PC-9 (cell line): ENCODE data around the gene AGAP1. TPM values are rescaled to one million over a fixed set of nuclear protein-coding genes. Genes with fewer than 3 reads are reported as not detected.

Experiments
- BruUV-seq: library from RNA; stranded (reverse); fragments of 400-500 nt; replicated peaks from 2 replicates; lab custom pipeline; 2021; lab: Mats Ljungman, UMichigan
- CTCF ChIA-PET: fragments of 300-600 bp; sonication (Branson Sonifier 250); formaldehyde crosslinking; loops from one replicate; lab custom pipeline; 2022; ENCODE audit warnings: antibody characterized with exemption; lab: Charles Lee
- POLR2A ChIA-PET: fragments of 300-600 bp; sonication (Branson Sonifier 250); formaldehyde crosslinking; loops from one replicate; lab custom pipeline; 2022; ENCODE audit warnings: antibody characterized with exemption; ENCODE audit not compliant: unreplicated experiment; lab: Charles Lee
- DNase-seq, 2 experiments: peaks; one replicate each; pipeline versions ENCODE4 v3.0.0 to v3.0.0-alpha.2; 2015 to 2022; ENCODE audit warnings: mixed read lengths in 1 of 2
- H2AFZ ChIP-seq: fragments of 200-600 bp; sonication (generic); 2 replicates; pipeline ENCODE4 v1.8.1; 2017; ENCODE audit warnings: antibody characterized with exemption
- H3F3A ChIP-seq: fragments of 200-600 bp; sonication (generic); 2 replicates; pipeline ENCODE4 v1.8.1; 2017; ENCODE audit warnings: antibody characterized with exemption, mild to moderate bottlenecking, low read depth; ENCODE audit not compliant: insufficient read depth
- H3K27ac ChIP-seq: fragments of 200-600 bp; sonication (generic); 2 replicates; pipeline ENCODE4 v1.6.1; 2016; ENCODE audit warnings: mixed run types
- H3K27me3 ChIP-seq: fragments of 200-600 bp; sonication (generic); 2 replicates; pipeline ENCODE4 v1.6.1; 2016; ENCODE audit warnings: low read depth, mixed run types; ENCODE audit not compliant: insufficient read depth
- H3K36me3 ChIP-seq: fragments of 200-600 bp; sonication (generic); 2 replicates; pipeline ENCODE4 v1.6.1; 2016; ENCODE audit warnings: low read depth, mixed run types
- H3K4me1 ChIP-seq: fragments of 200-600 bp; sonication (generic); replicated peaks from 2 replicates; pipeline ENCODE4 v1.6.1; 2016; ENCODE audit warnings: mixed run types; ENCODE audit not compliant: insufficient read depth
- H3K4me2 ChIP-seq: fragments of 200-600 bp; sonication (generic); 2 replicates; pipeline ENCODE4 v1.6.1; 2017; ENCODE audit warnings: mixed run types
- H3K4me3 ChIP-seq: fragments of 200-600 bp; sonication (generic); 2 replicates; pipeline ENCODE4 v1.6.1; 2016; ENCODE audit warnings: mixed run types
- H3K79me2 ChIP-seq: fragments of 200-600 bp; sonication (generic); 2 replicates; pipeline ENCODE4 v1.6.1; 2017; ENCODE audit warnings: low read depth, mixed run types
- H3K9me2 ChIP-seq: fragments of 200-600 bp; sonication (generic); 2 replicates; pipeline ENCODE4 v1.8.1; 2017; ENCODE audit warnings: mild to moderate bottlenecking; ENCODE audit not compliant: insufficient read depth
- H3K9me3 ChIP-seq: fragments of 200-600 bp; sonication (generic); 2 replicates; pipeline ENCODE4 v1.8.1; 2016; ENCODE audit warnings: low read depth; ENCODE audit not compliant: insufficient read depth
- H4K20me1 ChIP-seq: fragments of 200-600 bp; sonication (generic); 2 replicates; pipeline ENCODE4 v1.8.1; 2017; ENCODE audit not compliant: insufficient read depth
- CTCF ChIP-seq: fragments of 200-600 bp; sonication (generic); conservative IDR thresholded peaks from 2 replicates; pipeline ENCODE4 v1.6.1; 2017; ENCODE audit warnings: mixed run types, antibody characterized with exemption, mild to moderate bottlenecking, moderate library complexity
- EZH2 ChIP-seq: fragments of 200-600 bp; sonication (generic); IDR thresholded peaks from 2 replicates; pipeline ENCODE4 v1.8.0; 2017; ENCODE audit warnings: antibody characterized with exemption, low read depth
- intact Hi-C: fragments of 100-400 bp; cut with micrococcal nuclease; formaldehyde crosslinking; loops from one replicate; pipeline ENCODE4 v1.10.0; 2022; ENCODE audit not compliant: unreplicated experiment
- total RNA-seq: library from RNA; stranded (reverse); gene quantifications from 2 replicates; pipeline ENCODE4 v1.2.3, GENCODE V29; 2021

AGAP1 gene
- total RNA-seq, 1 experiment from 2014 or later = 91.4 TPM

- peaks cover 45% of the 10 kb centered on the region for H3K4me1 ChIP-seq
- no peak for TF ChIP-seq EZH2
- TF ChIP-seq CTCF = no peak
- no peak overlapping the region for H2AFZ ChIP-seq
- H3K27me3 ChIP-seq = no peaks in the 10 kb centered on the region
- H3F3A ChIP-seq = peaks cover 36% of the 10 kb centered on the region
- H3K4me2 ChIP-seq = no peak overlapping the region
- H3K27ac ChIP-seq = no peak overlapping the region
- no peak overlapping the region for H3K4me3 ChIP-seq
- H3K9me3 ChIP-seq = no peaks in the 10 kb centered on the region
- POLR2A ChIA-PET = no interaction called here
- H3K79me2 ChIP-seq = peaks cover 92% of the 10 kb centered on the region
- no TSS peak for BruUV-seq
- CTCF ChIA-PET = no interaction called here
- H3K36me3 ChIP-seq = 0 out of 2 replicates have a peak, but pooled peaks cover 4% of the 10 kb centered on the region
- H3K9me2 ChIP-seq = no peaks in the 10 kb centered on the region
- intact Hi-C loops = loop anchor here (5.0 kb wide), 1 partner anchor 149 kb away; no protein-coding TSS in a partner anchor
- no peak for DNase-seq
- peaks cover 31% of the 10 kb centered on the region for H4K20me1 ChIP-seq
These were observed 47.2 kb downstream of the AGAP1 start for GRCh38 chr2:235541016-235541415.

GRCh38 chr2:235541838-235542549 is 48.2 kb downstream of the AGAP1 start:
- CTCF ChIA-PET = no interaction called here
- Histone ChIP-seq H3F3A (peaks cover 36% of the 10 kb centered on the region), H3K27me3 (no peaks in the 10 kb centered on the region), H2AFZ (no peak overlapping the region), H3K27ac (peak overlapping the region; percentile 91), H3K79me2 (peaks cover 95% of the 10 kb centered on the region), H3K4me3 (peak overlapping the region; percentile 41; the same call in 1 of the 2 replicates), H3K36me3 (0 out of 2 replicates have a peak, but pooled peaks cover 4% of the 10 kb centered on the region), H3K4me2 (peak overlapping the region; percentile 73), H3K9me3 (no peaks in the 10 kb centered on the region), H3K9me2 (no peaks in the 10 kb centered on the region), H3K4me1 (peaks cover 55% of the 10 kb centered on the region), H4K20me1 (peaks cover 28% of the 10 kb centered on the region)
- no peak for TF ChIP-seq EZH2
- TF ChIP-seq CTCF = no peak
- POLR2A ChIA-PET = no interaction called here
- intact Hi-C loops = loop anchor here (2.0 to 5.0 kb wide), 4 partner anchors 29 to 207 kb away; partner anchors contain the start of gene AGAP1
- no peak for DNase-seq
- BruUV-seq = no TSS peak

- TF ChIP-seq EZH2 = no peak
- TF ChIP-seq CTCF = no peak
- peak overlapping the region; percentile 41; the same call in 1 of the 2 replicates for H3K4me3 ChIP-seq
- H3K27me3 ChIP-seq = no peaks in the 10 kb centered on the region
- H3K9me3 ChIP-seq = no peaks in the 10 kb centered on the region
- 0 out of 2 replicates have a peak, but pooled peaks cover 4% of the 10 kb centered on the region for H3K36me3 ChIP-seq
- peaks cover 25% of the 10 kb centered on the region for H4K20me1 ChIP-seq
- no TSS peak for BruUV-seq
- intact Hi-C loops = loop anchor here (2.0 to 5.0 kb wide), 4 partner anchors 28 to 206 kb away; partner anchors contain the start of gene AGAP1
- H3K4me1 ChIP-seq = peaks cover 58% of the 10 kb centered on the region
- peak; percentile 89 to 94 for DNase-seq
- peaks cover 95% of the 10 kb centered on the region for H3K79me2 ChIP-seq
- no peaks in the 10 kb centered on the region for H3K9me2 ChIP-seq
- POLR2A ChIA-PET = no interaction called here
- H3F3A ChIP-seq = peaks cover 36% of the 10 kb centered on the region
- H2AFZ ChIP-seq = no peak overlapping the region
- peak overlapping the region; percentile 85 for H3K4me2 ChIP-seq
- peak overlapping the region; percentile 91 for H3K27ac ChIP-seq
- CTCF ChIA-PET = interaction anchor here (1.1 to 1.7 kb wide), 2 partner anchors 9 to 44 kb away, joined by 3 to 6 read pairs; no protein-coding TSS in a partner anchor
These were observed 48.9 kb downstream of the AGAP1 start for GRCh38 chr2:235542733-235543127.
